T-cell (primary cell): ENCODE measurements around the gene PAAF1. TPM values are rescaled to one million over a fixed set of nuclear protein-coding genes. Genes with fewer than 3 reads are reported as not detected.
A peak's percentile ranks its signal among the peaks of the same experiment; 100 is the strongest.

Experiments
- ATAC-seq, 4 experiments: fragments of 200-7000 bp in 3 of 4; fragments of 150-1000 bp in 1 of 4; cut with Tn5 transposase; replicated peaks in 1 of 4; 1 replicate in 3 of 4; 2 replicates in 1 of 4; pipeline ENCODE4 v1.10.0; 2021; ENCODE audit warnings: moderate library complexity in 3 of 4, mild to moderate bottlenecking in 2 of 4, moderate number of reproducible peaks in 1 of 4
- CTCF ChIA-PET, 2 donors: fragments of 300-600 bp; sonication (Branson Sonifier 250); formaldehyde crosslinking; loops; one replicate each; lab custom pipeline; 2022; ENCODE audit warnings: antibody characterized with exemption in 2 of 2; lab: Charles Lee
- POLR2A ChIA-PET, 2 donors: fragments of 300-600 bp; sonication (Branson Sonifier 250); formaldehyde crosslinking; loops; one replicate each; lab custom pipeline; 2022; ENCODE audit warnings: antibody characterized with exemption in 2 of 2; lab: Charles Lee
- DNase-seq, 35 experiments: peaks; one replicate each; pipeline versions ENCODE4 v3.0.0 to v3.0.0-alpha.2; 2013 to 2023
- H3K27ac ChIP-seq: one replicate; pipeline ENCODE4 v1.5.1; 2013; ENCODE audit warnings: low read length
- H3K27me3 ChIP-seq, 2 experiments: replicated peaks in 1 of 2; 1 replicate in 1 of 2; 2 replicates in 1 of 2; pipeline versions ENCODE4 v1.6.1 to v1.7.0; 2013; ENCODE audit warnings: low read length in 1 of 2, mixed read lengths in 1 of 2; ENCODE audit not compliant: control insufficient read depth in 2 of 2, insufficient read depth in 2 of 2; ENCODE audit errors: extremely low read depth in 1 of 2
- H3K36me3 ChIP-seq, 2 donors: 1 replicate in 1 of 2; 2 replicates in 1 of 2; pipeline versions ENCODE4 v1.6.1 to v1.7.0; 2013; ENCODE audit warnings: low read length in 1 of 2; ENCODE audit not compliant: control insufficient read depth in 2 of 2, insufficient read depth in 1 of 2; ENCODE audit errors: extremely low read depth in 1 of 2
- H3K4me1 ChIP-seq, 2 experiments: 1 replicate in 1 of 2; 2 replicates in 1 of 2; pipeline versions ENCODE4 v1.6.1 to v1.7.0; 2013; ENCODE audit warnings: low read length in 2 of 2, mixed read lengths in 1 of 2; ENCODE audit not compliant: insufficient read depth in 2 of 2, control insufficient read depth in 1 of 2; ENCODE audit errors: extremely low read depth in 1 of 2
- H3K4me3 ChIP-seq, 2 donors: 1 replicate in 1 of 2; 2 replicates in 1 of 2; pipeline versions ENCODE4 v1.5.1 to v1.7.0; 2013; ENCODE audit warnings: mild to moderate bottlenecking in 2 of 2, low read length in 1 of 2, moderate library complexity in 1 of 2; ENCODE audit not compliant: control insufficient read depth in 1 of 2; ENCODE audit errors: extremely low read depth in 1 of 2
- H3K9me3 ChIP-seq: 2 replicates; pipeline ENCODE4 v1.7.0; 2013
- H3K27ac Mint-ChIP-seq, 2 donors: one replicate each; pipeline ENCODE4 v1.8.0; 2020 to 2021; ENCODE audit warnings: mild to moderate bottlenecking in 2 of 2, mixed read lengths in 2 of 2
- H3K27me3 Mint-ChIP-seq, 2 donors: one replicate each; pipeline ENCODE4 v1.8.0; 2021 to 2022; ENCODE audit warnings: mixed read lengths in 2 of 2
- H3K36me3 Mint-ChIP-seq: one replicate; pipeline ENCODE4 v1.8.0; 2021; ENCODE audit warnings: mixed read lengths
- H3K4me1 Mint-ChIP-seq, 3 donors: one replicate each; pipeline ENCODE4 v1.8.0; 2020 to 2022; ENCODE audit warnings: mixed read lengths in 3 of 3, mild to moderate bottlenecking in 1 of 3
- H3K4me3 Mint-ChIP-seq, 3 donors: one replicate each; pipeline ENCODE4 v1.8.0; 2020 to 2022; ENCODE audit warnings: mild to moderate bottlenecking in 3 of 3, mixed read lengths in 3 of 3, moderate library complexity in 3 of 3
- H3K9me3 Mint-ChIP-seq, 3 donors: one replicate each; pipeline ENCODE4 v1.8.0; 2020 to 2022; ENCODE audit warnings: mixed read lengths in 3 of 3
- WGBS: methylation state at CpG from one replicate; pipeline ENCODE4 v1.1.5; 2013; ENCODE audit warnings: missing lambda C conversion rate; ENCODE audit not compliant: insufficient coverage; 5-methylcytosine and 5-hydroxymethylcytosine counted together
- total RNA-seq, 35 experiments: library from RNA in 6 of 35; stranded (reverse) in 6 of 35; fragments of 120-200 nt in 1 of 35; gene quantifications; one replicate each; pipeline versions ENCODE4 v1.2.1 to v1.2.4 and lab custom pipeline; 2013 to 2026

Gene PAAF1
- total RNA-seq, 5 donors from 2014 or later (not counting 1 experiment from before 2014, with no cell fraction given): 11.4 to 16.8 (median 14.9) TPM

GRCh38 chr11:73969091-73969490 is 92.3 kb downstream of the PAAF1 start:
- Mint-ChIP-seq H3K27me3 (no peaks in the 10 kb centered on the region), H3K4me1 (peaks cover 72 to 87% (median 83%) of the 10 kb centered on the region in 3 donors), H3K4me3 (peak overlapping the region in 1 of 3 donors; percentile 89), H3K36me3 (peaks cover 3% of the 10 kb centered on the region), H3K27ac (peak overlapping the region; percentile 98 to 100), H3K9me3 (no peaks in the 10 kb centered on the region)
- Histone ChIP-seq H3K4me3 (no peak overlapping the region), H3K4me1 (peaks cover 51 to 100% of the 10 kb centered on the region in 2 experiments), H3K27me3 (no peaks in the 10 kb centered on the region), H3K27ac (peak overlapping the region; percentile 76), H3K9me3 (no peaks in the 10 kb centered on the region), H3K36me3 (peaks cover under 1 to 5% of the 10 kb centered on the region in 2 donors)
- WGBS: 100% methylated on average over 1 of the region's 2 CpGs
- CTCF ChIA-PET: interaction anchor here in 1 of 2 donors (1.0 to 4.5 kb wide), 2 partner anchors 12 to 41 kb away, joined by 3 to 15 read pairs; partner anchors contain the start of gene UCP2
- no peak for DNase-seq
- no peak for ATAC-seq
- POLR2A ChIA-PET: interaction anchor here (1.1 to 2.9 kb wide), 5 partner anchors 12 to 36 kb away, joined by 4 to 15 read pairs (median 5); no protein-coding TSS in a partner anchor

GRCh38 chr11:73969991-73970800 is 93.4 kb downstream of the PAAF1 start:
- H3K27ac Mint-ChIP-seq: peak overlapping the region; percentile 98 to 100
- no peaks in the 10 kb centered on the region for H3K9me3 Mint-ChIP-seq
- H3K9me3 ChIP-seq: no peaks in the 10 kb centered on the region
- ChIA-PET POLR2A (interaction anchor here (0.5 to 2.9 kb wide), 13 partner anchors 10 to 604 kb away, joined by 3 to 33 read pairs (median 4); no protein-coding TSS in a partner anchor), CTCF (interaction anchor here (0.7 to 4.5 kb wide), 6 partner anchors 11 to 40 kb away, joined by 3 to 15 read pairs (median 3); partner anchors contain the start of gene UCP2 (in 1 of the 2))
- peak overlapping the region; percentile 76 for H3K27ac ChIP-seq
- no peaks in the 10 kb centered on the region for H3K27me3 ChIP-seq
- H3K36me3 Mint-ChIP-seq: peaks cover 14% of the 10 kb centered on the region
- peaks cover 6 to 16% of the 10 kb centered on the region in 2 donors for H3K36me3 ChIP-seq
- no peaks in the 10 kb centered on the region for H3K27me3 Mint-ChIP-seq
- peak overlapping the region in 1 of 3 donors; percentile 89 for H3K4me3 Mint-ChIP-seq
- H3K4me3 ChIP-seq: no peak overlapping the region
- DNase-seq (peak in 34 of 35 experiments; percentile 28 to 72 (median 54)), ATAC-seq (peak; percentile 34 to 40 (median 38))
- peaks cover 77 to 87% (median 84%) of the 10 kb centered on the region in 3 donors for H3K4me1 Mint-ChIP-seq
- 63% methylated on average over 3 of the region's 13 CpGs for WGBS
- peaks cover 57 to 100% of the 10 kb centered on the region in 2 experiments for H3K4me1 ChIP-seq

- POLR2A ChIA-PET: interaction anchor here (0.6 to 2.9 kb wide), 8 partner anchors 9 to 39 kb away, joined by 3 to 33 read pairs (median 4); no protein-coding TSS in a partner anchor
- peaks cover 24% of the 10 kb centered on the region for H3K36me3 Mint-ChIP-seq
- H3K27ac Mint-ChIP-seq: peak overlapping the region; percentile 98 to 100
- WGBS: no CpG with 5 or more reads among the region's 6 CpGs
- no peak for ATAC-seq
- no peaks in the 10 kb centered on the region for H3K9me3 ChIP-seq
- peak overlapping the region; percentile 76 for H3K27ac ChIP-seq
- no peaks in the 10 kb centered on the region for H3K9me3 Mint-ChIP-seq
- peaks cover 88 to 90% (median 90%) of the 10 kb centered on the region in 3 donors for H3K4me1 Mint-ChIP-seq
- no peak overlapping the region for H3K4me3 ChIP-seq
- H3K36me3 ChIP-seq: peaks cover 6 to 27% of the 10 kb centered on the region in 2 donors
- H3K27me3 Mint-ChIP-seq: no peaks in the 10 kb centered on the region
- peak overlapping the region in 1 of 3 donors; percentile 89 for H3K4me3 Mint-ChIP-seq
- peak in 2 of 35 experiments; percentile 31 for DNase-seq
- peaks cover 60 to 100% of the 10 kb centered on the region in 2 experiments for H3K4me1 ChIP-seq
- no peaks in the 10 kb centered on the region for H3K27me3 ChIP-seq
- CTCF ChIA-PET: interaction anchor here in 1 of 2 donors (1.5 to 4.5 kb wide), 2 partner anchors 10 to 34 kb away, joined by 5 to 15 read pairs; partner anchors contain the start of gene UCP2
Observed at GRCh38 chr11:73971175-73971719, 94.4 kb downstream of the PAAF1 start.

GRCh38 chr11:73972187-73972586 is 95.4 kb downstream of the PAAF1 start:
- Mint-ChIP-seq H3K9me3 (no peaks in the 10 kb centered on the region), H3K27ac (peak overlapping the region; percentile 98 to 100), H3K27me3 (no peaks in the 10 kb centered on the region), H3K36me3 (peaks cover 34% of the 10 kb centered on the region), H3K4me3 (peak overlapping the region in 1 of 3 donors; percentile 89), H3K4me1 (peaks cover 97 to 99% (median 99%) of the 10 kb centered on the region in 3 donors)
- no peak for ATAC-seq
- Histone ChIP-seq H3K9me3 (no peaks in the 10 kb centered on the region), H3K4me1 (peaks cover 68 to 100% of the 10 kb centered on the region in 2 experiments), H3K4me3 (no peak overlapping the region), H3K27ac (peak overlapping the region; percentile 69), H3K27me3 (no peaks in the 10 kb centered on the region), H3K36me3 (peaks cover 14 to 36% of the 10 kb centered on the region in 2 donors)
- ChIA-PET CTCF (interaction anchor here in 1 of 2 donors (4.5 kb wide), 1 partner anchor 9 kb away, joined by 15 read pairs; the partner anchor contains the start of gene UCP2), POLR2A (interaction anchor here (0.6 to 2.9 kb wide), 7 partner anchors 8 to 112 kb away, joined by 3 to 33 read pairs (median 6); partner anchors contain the start of gene UCP2 (in 1 of the 2))
- DNase-seq: peak in 2 of 35 experiments; percentile 28 to 34
- no CpG with 5 or more reads among the region's 1 CpG for WGBS

- no peaks in the 10 kb centered on the region for H3K27me3 Mint-ChIP-seq
- no peaks in the 10 kb centered on the region for H3K9me3 Mint-ChIP-seq
- Histone ChIP-seq H3K27ac (peak overlapping the region; percentile 69), H3K27me3 (no peaks in the 10 kb centered on the region), H3K4me1 (peaks cover 70 to 100% of the 10 kb centered on the region in 2 experiments), H3K36me3 (peaks cover 17 to 42% of the 10 kb centered on the region in 2 donors), H3K9me3 (no peaks in the 10 kb centered on the region), H3K4me3 (no peak overlapping the region)
- peak overlapping the region in 2 of 3 donors; percentile 21 to 89 for H3K4me3 Mint-ChIP-seq
- no peak for ATAC-seq
- POLR2A ChIA-PET: interaction anchor here (0.5 to 2.3 kb wide), 5 partner anchors 8 to 188 kb away, joined by 3 to 14 read pairs (median 5); partner anchors contain the start of gene UCP2 (in 1 of the 2)
- CTCF ChIA-PET: interaction anchor here (0.5 to 4.5 kb wide), 3 partner anchors 9 to 102 kb away, joined by 3 to 15 read pairs (median 5); partner anchors contain the start of gene UCP2 (in 1 of the 2)
- peaks cover 100% of the 10 kb centered on the region in 3 donors for H3K4me1 Mint-ChIP-seq
- peaks cover 39% of the 10 kb centered on the region for H3K36me3 Mint-ChIP-seq
- no peak for DNase-seq
- H3K27ac Mint-ChIP-seq: peak overlapping the region; percentile 98 to 100
- WGBS: 81% methylated on average over 4 of the region's 11 CpGs
Observed at GRCh38 chr11:73972620-73973449, 96.0 kb downstream of the PAAF1 start.
